Subcutaneous adipose tissue (tissue), 4 donors: ENCODE data around the gene ANTKMT. TPM values are rescaled to one million over a fixed set of nuclear protein-coding genes. Genes with fewer than 3 reads are reported as not detected.

Experiments
- total RNA-seq, 4 donors: library from RNA; depleted of rRNA; stranded (reverse); fragments of >200 nt; gene quantifications; one replicate each; pipeline ENCODE4 v1.1.0, GENCODE V29; 2016
- TF ChIP-seq, protein P1 (sequence below): fragments of 450-650 bp; IDR thresholded peaks from one replicate; pipeline ENCODE4 v1.5.1; 2016; ENCODE audit warnings: low read depth, mild to moderate bottlenecking, control low read depth, antibody characterized with exemption, moderate library complexity

The ANTKMT gene
- total RNA-seq, 4 donors from 2014 or later: 12.6 to 55.6 (median 23.7) TPM

GRCh38 chr16:729768-730665 lies 9.1 kb downstream of the ANTKMT start:
- TF ChIP-seq, protein P1, sequence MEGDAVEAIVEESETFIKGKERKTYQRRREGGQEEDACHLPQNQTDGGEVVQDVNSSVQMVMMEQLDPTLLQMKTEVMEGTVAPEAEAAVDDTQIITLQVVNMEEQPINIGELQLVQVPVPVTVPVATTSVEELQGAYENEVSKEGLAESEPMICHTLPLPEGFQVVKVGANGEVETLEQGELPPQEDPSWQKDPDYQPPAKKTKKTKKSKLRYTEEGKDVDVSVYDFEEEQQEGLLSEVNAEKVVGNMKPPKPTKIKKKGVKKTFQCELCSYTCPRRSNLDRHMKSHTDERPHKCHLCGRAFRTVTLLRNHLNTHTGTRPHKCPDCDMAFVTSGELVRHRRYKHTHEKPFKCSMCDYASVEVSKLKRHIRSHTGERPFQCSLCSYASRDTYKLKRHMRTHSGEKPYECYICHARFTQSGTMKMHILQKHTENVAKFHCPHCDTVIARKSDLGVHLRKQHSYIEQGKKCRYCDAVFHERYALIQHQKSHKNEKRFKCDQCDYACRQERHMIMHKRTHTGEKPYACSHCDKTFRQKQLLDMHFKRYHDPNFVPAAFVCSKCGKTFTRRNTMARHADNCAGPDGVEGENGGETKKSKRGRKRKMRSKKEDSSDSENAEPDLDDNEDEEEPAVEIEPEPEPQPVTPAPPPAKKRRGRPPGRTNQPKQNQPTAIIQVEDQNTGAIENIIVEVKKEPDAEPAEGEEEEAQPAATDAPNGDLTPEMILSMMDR: no peak

DNA sequence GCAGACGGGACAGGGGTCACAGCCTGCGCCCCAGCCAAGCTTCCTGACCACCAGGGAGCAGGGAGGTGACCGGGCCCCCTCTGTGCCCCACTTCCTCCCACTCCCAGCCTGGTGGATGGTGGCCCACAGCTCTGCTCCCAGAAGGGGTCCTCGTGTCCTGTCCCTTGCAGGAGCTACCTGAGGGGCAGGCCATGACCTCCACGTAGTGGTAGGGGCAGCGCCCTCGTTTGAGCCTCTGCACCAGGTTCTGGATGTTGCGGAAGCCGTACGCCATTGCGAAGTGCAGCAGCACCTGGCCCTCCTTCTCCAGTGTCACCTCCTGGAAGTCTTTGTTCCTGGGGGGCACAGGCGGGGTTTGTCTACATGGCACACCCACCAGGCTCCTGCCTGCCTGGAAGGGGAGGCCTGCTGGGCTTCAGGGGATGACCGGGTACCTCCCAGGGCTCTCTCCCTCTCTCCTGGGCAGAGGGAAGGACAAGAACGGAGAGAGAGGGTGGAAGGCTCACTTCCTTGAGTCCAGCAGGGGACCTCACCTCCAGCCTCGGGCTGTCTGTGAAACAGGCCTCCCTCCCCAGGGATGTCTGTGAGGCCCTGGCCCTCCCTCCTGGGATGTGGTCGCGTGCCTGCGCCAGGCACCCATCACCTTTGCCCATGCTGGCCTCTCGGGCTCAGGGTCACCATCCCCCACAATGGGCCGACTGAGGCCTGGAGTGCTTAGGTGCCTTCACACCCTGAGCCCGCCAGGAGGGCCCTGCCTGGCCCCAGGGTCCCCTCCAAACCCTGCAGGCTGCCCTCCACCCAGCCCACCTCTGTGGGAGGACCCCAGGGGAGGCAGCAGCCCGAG lies 9.9 kb downstream of the ANTKMT start:
- TF ChIP-seq, protein P1: no peak

GRCh38 chr16:732332-732731 lies 11.4 kb downstream of the ANTKMT start:
- TF ChIP-seq, protein P1: no peak

- TF ChIP-seq, protein P1: no peak
These were observed 12.0 kb downstream of the ANTKMT start for GRCh38 chr16:732936-733335.

DNA sequence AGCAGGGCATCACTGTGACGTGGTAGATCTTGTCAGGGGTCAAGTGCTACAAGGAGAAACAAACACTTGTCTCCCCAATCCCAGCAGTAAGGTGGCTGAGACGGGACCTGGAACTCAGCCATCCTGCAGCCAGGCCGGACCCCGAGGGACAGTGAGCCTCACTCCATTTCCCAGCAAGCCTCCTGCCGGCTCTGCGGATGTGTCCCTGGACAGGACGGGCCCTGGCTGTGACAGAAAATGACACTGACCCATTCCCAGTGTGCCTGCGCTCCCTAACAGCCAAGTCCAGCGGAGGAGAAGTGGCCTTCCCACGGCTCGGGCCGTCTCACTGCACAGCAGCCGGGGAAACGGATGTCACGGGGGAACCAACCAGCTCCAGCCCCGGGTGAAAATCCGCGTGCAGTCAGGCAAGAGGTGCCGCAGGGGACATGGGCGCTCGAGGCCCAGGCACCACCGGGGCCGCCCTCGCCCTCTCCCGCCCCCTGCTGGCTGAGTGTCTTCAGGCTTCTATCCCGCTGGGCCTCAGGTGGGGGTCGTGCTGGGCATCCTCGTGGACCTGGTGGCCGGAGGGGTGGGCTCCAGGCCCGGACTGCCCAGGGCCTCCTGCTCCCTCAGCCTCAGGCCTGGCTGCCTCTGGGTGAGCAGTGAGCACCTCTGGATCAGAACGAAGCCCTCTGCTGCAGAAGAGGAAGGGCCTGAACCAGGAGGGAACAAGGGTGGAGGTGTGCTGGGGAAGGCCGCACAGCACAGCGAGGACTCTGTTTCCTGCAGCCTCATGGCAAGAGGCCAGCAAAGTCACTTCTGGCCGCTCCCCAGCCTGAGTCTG lies 12.6 kb downstream of the ANTKMT start:
- TF ChIP-seq, protein P1: no peak

DNA sequence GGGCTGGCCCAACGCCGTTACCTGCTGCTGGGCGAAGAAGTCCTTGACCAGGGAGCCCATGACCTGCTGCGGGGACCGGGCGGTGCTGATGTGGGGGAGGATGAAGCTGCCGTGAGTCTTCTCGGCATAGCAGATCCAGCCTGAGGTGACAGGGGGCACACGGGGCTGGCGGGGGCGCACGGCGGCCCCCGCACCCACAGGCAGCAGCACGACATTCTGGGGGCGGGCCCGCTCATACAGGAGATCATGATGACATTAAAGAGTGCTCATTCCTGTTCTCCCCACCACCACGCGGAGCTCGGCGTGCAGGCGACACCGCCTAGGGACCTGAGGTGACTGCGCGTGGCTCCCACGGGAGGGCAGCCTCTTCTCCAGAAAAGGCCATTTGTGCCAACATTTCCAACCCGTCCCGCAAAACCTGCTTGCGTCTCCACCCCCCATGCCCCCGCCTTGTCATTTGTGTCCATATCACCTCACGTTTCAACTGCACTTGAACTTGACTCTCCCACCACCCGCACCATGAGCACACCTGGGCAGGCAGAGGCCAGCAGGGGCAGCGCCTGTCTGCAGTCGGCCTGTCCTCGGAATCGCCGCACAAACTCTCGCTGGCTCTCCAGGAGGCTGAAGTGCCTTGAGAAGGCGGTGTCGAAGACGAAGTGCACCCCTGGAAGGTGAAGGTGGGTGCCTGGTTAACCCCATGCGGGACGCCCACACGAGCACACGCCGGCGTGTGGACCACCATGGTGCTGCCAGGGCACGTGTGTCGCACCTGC lies 13.4 kb downstream of the ANTKMT start:
- TF ChIP-seq, protein P1: no peak
